Measurements from ENCODE around the gene GAL3ST3. TPM values are rescaled to one million over a fixed set of nuclear protein-coding genes. Genes with fewer than 3 reads are reported as not detected.

Gene GAL3ST3
- not detected in 2 replicates for total RNA-seq

DNA sequence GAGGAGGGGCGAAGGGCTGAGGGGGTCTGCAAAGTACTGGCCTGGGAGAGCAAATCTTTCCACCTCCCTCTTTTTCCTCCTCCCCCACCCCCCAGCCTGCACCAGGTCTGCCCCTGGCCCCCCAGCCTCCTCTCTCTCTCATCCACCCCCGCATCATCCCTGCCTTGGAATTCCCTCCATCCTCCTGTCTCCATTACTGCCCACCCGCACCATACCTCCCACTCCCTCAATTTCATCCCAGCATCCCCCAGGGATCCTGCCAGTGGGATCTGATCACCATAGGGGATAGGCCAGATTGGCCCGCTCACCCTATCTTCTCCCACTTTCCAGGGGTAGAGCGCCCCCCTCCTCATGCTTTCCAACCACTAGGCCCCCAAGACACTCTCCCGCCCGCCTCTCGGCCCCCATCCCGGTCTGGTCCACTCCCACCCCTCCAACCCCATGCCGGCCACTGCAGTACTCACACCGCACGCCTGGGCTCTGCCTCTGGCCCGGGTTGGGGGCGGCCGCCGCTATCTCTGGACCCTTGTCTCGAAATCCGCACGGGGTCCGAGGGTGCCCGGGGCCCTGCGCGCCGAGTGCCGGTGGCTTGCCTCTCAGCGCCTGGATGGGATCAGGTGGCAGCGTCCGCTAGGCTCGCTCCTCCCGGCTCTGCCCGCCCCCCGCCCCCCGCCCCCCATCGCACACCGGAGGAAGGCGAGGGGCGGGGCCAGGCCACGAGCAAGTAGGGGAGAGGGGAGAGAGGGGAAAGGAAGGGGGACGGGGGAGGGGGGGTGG lies at the start of gene GAL3ST3:
GAL3ST3 (minus strand) TSS at position 615 of the 777 bp plus-strand sequence. CDS start 3,746 bp downstream, outside the sequence.

GRCh38 chr11:66069715-66070603 lies 21.0 kb upstream of the GAL3ST3 start, which contains the start of gene PACS1:
Gene PACS1 (plus strand): TSS chr11:66070272. CDS start chr11:66070487, 215 bp downstream.

DNA sequence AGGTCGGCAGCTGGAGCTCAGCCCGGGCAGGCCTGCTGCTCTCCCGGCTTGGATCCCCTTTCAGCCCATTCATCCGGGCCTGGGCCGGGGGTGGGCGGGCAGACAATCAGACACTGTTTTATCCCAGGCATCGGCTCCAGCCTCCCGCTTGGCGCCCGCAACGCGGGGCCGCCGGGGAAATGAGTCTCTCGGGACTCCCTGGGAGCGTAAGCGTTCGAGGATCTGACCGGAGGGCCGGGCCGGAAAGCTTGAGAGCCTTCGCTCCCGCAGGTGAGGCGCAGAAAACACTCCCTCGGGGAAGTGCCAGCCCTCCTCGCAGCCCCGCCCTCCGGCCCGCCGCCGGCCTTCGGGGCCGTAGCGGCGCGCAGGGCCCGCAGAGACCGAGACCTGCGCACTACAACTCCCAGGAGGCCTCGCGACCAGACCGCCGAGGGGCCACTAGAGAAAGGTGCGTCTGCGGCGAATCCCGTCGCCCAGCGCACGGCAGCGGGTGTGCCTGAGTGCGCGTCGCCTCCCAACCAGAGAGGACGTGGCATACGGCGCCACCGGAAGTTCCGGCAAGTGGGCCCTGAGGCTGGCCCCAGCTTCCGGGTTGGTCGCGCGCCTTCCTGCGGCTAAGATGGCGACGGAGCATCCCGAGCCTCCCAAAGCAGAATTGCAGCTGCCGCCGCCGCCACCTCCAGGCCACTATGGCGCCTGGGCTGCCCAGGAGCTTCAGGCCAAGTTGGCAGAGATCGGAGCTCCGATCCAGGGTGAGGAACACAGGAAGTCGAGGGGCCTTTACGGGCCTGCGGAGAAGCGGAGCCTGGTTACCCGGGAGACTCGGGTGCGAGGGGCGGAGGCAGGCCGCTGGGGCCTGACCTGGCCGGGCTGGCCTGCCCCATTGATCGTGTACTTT lies 3.1 kb upstream of the GAL3ST3 start, which contains the start of gene SF3B2:
SF3B2 (plus strand) TSS at position 599 of the 898 bp plus-strand sequence; CDS start at position 620, 21 bp downstream.

DNA sequence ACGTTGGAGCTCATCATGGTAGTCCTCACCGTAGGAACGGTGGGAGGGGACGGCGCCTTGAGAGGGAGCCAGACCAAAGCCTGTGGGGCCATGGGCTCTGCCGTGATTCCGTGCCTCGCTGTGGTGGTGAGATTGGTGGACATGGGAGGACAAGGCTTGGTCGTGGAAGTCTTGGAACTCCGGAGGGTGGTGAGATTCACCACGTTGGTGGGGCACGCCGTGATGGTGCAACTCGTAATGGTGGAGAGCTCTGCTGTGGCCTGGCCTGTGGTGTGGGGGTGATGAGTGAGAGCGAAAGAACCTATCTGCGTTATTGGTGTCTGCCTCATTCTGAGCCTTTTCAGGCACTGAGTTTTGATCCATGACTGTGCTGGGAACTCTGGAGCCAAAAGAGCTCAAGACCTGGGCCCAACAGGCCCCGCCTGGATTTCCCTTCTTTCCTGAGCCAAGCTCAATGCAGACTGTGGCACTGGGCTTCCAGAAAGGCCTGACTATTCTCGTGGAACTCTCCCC lies 22.9 kb downstream of the GAL3ST3 start, which contains the start of gene CATSPER1:
CATSPER1 (minus strand) TSS at position 463 of the 513 bp plus-strand sequence; CDS start at position 363, 100 bp downstream.

DNA sequence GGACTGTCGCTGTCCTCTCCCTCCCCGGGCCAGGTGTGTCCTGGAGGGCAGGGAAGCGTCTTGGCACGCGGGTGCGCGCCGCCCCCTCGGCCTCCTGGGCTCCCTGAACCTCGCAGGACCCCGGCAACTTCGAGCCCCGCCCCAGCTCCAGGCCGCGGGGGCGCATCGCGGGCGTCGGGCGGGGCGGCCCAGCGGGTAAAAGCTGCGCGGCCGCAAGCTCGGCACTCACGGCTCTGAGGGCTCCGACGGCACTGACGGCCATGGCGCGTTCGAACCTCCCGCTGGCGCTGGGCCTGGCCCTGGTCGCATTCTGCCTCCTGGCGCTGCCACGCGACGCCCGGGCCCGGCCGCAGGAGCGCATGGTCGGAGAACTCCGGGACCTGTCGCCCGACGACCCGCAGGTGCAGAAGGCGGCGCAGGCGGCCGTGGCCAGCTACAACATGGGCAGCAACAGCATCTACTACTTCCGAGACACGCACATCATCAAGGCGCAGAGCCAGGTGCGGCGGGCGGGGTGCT lies 37.1 kb downstream of the GAL3ST3 start, which contains the start of gene CST6:
CST6 (plus strand) TSS at position 224 of the 519 bp plus-strand sequence; CDS start at position 261, 37 bp downstream.

DNA sequence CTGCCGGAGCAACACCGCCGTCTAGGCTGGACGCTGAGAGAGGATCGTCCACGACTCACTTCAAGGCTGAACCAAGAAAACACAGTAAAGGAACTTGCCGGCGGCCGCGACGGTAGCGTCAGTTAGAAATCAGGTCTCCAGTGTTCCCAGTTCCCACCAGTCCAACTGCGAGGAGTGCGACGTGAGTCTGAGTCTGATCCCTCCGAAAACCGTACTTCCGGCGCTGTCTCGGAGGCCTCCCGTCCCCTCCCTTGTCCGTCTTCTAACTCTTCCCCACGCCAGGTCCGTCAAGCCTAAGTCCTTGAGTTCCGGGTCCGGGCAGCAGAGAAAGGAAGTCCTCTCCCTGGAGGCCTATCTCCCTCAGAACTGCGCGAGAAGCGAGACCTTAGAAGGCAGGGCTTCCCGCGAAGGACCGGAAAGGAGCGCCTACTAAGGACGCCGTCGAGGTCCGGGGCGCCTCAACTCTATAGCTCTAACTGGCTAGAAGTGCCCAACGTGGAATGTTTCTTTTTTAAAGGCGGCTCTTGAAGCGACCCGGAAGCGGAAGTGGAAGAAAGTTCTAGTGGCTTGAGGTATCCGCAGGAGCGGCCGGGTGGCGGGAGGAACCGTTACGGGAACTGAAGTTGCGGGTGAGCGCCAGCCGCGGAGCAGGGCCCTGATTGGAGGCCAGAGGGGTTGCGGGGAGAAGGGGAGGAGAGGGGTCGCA lies 46.9 kb downstream of the GAL3ST3 start, which contains the start of the genes BANF1 and EIF1AD:
BANF1 (plus strand) TSS at position 562 of the 706 bp plus-strand sequence. CDS start 748 bp downstream, outside the sequence.
EIF1AD (minus strand) TSS at position 216 of the 706 bp plus-strand sequence. CDS start 1,768 bp downstream, outside the sequence.

Other genes starting within 250 kb of the GAL3ST3 start
- 0.44 TPM in 1 of 2 replicates, not detected in the other for gene SNX32, start 215.2 kb downstream of the GAL3ST3 start, total RNA-seq
- 1,011 and 1,285 TPM in 2 replicates for gene CFL1, start 191.0 kb downstream of the GAL3ST3 start, total RNA-seq
- gene MUS81, start 188.7 kb downstream of the GAL3ST3 start, total RNA-seq: 44.2 and 92.3 TPM in 2 replicates
- 69.9 and 112 TPM in 2 replicates for gene EFEMP2, start 176.4 kb downstream of the GAL3ST3 start, total RNA-seq
- not detected in 2 replicates for gene CTSW, start 169.3 kb downstream of the GAL3ST3 start, total RNA-seq
- 104 and 131 TPM in 2 replicates for gene FIBP, start 160.7 kb downstream of the GAL3ST3 start, total RNA-seq
- 41.1 and 45.2 TPM in 2 replicates for gene CCDC85B, start 158.5 kb downstream of the GAL3ST3 start, total RNA-seq
- gene FOSL1, start 148.8 kb downstream of the GAL3ST3 start, total RNA-seq: 24.9 and 76.5 TPM in 2 replicates
- 25.4 and 29.2 TPM in 2 replicates for gene C11orf68, start 130.1 kb downstream of the GAL3ST3 start, total RNA-seq
- gene DRAP1, start 129.7 kb downstream of the GAL3ST3 start, total RNA-seq: 130 and 156 TPM in 2 replicates
- gene TSGA10IP, start 103.7 kb downstream of the GAL3ST3 start, total RNA-seq: not detected in 2 replicates
- 29.6 and 43.3 TPM in 2 replicates for gene SART1, start 87.4 kb downstream of the GAL3ST3 start, total RNA-seq
- gene EIF1AD, start 47.0 kb downstream of the GAL3ST3 start, total RNA-seq: 50.8 and 55.7 TPM in 2 replicates
- gene BANF1, start 46.7 kb downstream of the GAL3ST3 start, total RNA-seq: 17.9 and 29.9 TPM in 2 replicates
- 0.29 TPM in 1 of 2 replicates, not detected in the other for gene CST6, start 37.2 kb downstream of the GAL3ST3 start, total RNA-seq
- gene CATSPER1, start 22.7 kb downstream of the GAL3ST3 start, total RNA-seq: 0.14 TPM in 1 of 2 replicates, not detected in the other
- 176 and 206 TPM in 2 replicates for gene SF3B2, start 3.2 kb upstream of the GAL3ST3 start, total RNA-seq
- gene PACS1, start 21.1 kb upstream of the GAL3ST3 start, total RNA-seq: 58.7 and 76.8 TPM in 2 replicates
- 26.3 and 33.2 TPM in 2 replicates for gene KLC2, start 208.5 kb upstream of the GAL3ST3 start, total RNA-seq
- gene RAB1B, start 219.5 kb upstream of the GAL3ST3 start, total RNA-seq: 95.9 and 142 TPM in 2 replicates
- gene CNIH2, start 229.0 kb upstream of the GAL3ST3 start, total RNA-seq: not detected in 2 replicates
- gene YIF1A, start 240.0 kb upstream of the GAL3ST3 start, total RNA-seq: 154 and 160 TPM in 2 replicates
- 0.88 TPM in 1 of 2 replicates, not detected in the other for gene TMEM151A, start 242.7 kb upstream of the GAL3ST3 start, total RNA-seq